GM12878 (cell line): ENCODE results near the gene NUP107. TPM values are rescaled to one million over a fixed set of nuclear protein-coding genes. Genes with fewer than 3 reads are reported as not detected.

Source experiments
- ATAC-seq: fragments of 200-7000 bp; cut with Tn5 transposase; 3 replicates; pipeline ENCODE4 v1.9.1; 2020; ENCODE audit warnings: mild to moderate bottlenecking, moderate library complexity
- BruUV-seq: library from RNA; stranded (reverse); fragments of 400-500 nt; replicated peaks from 2 replicates; lab custom pipeline; 2021; lab: Mats Ljungman, UMichigan
- CTCF ChIA-PET: fragments of 300-600 bp; sonication (Branson Sonifier 250); formaldehyde crosslinking; extraction: SDS; loops from one replicate; lab custom pipeline; 2021; ENCODE audit warnings: inconsistent platforms; lab: Yijun Ruan, JAX
- POLR2A ChIA-PET: fragments of 350-600 bp; formaldehyde crosslinking; extraction: SDS; loops from one replicate; lab custom pipeline; 2021; ENCODE audit warnings: inconsistent platforms; lab: Charles Lee
- RAD21 ChIA-PET: fragments of 300-600 bp; sonication (Branson Sonifier 250); formaldehyde crosslinking; loops from one replicate; lab custom pipeline; 2023; ENCODE audit warnings: antibody characterized with exemption; ENCODE audit not compliant: unreplicated experiment; lab: Charles Lee
- SMC1A ChIA-PET: fragments of 300-600 bp; sonication (Branson Sonifier 250); formaldehyde crosslinking; loops from one replicate; lab custom pipeline; 2023; ENCODE audit not compliant: unreplicated experiment, uncharacterized antibody; lab: Charles Lee
- DNase-seq: peaks from one replicate; pipeline ENCODE4 v3.0.0-alpha.2; 2011; ENCODE audit warnings: low read depth, low spot score
- FAIRE-seq: peaks from 3 replicates; lab custom pipeline; 2011; peaks lifted over from hg19 to GRCh38; lab: Jason Lieb, UNC
- H2AFZ ChIP-seq: 2 replicates; pipeline ENCODE4 v1.6.0; 2011; ENCODE audit warnings: low read depth, low read length, control low read depth; ENCODE audit not compliant: control insufficient read depth
- H3K27ac ChIP-seq: 2 replicates; pipeline ENCODE4 v1.5.1; 2011; ENCODE audit warnings: control low read depth; ENCODE audit not compliant: control insufficient read depth, insufficient read depth
- H3K27me3 ChIP-seq, 2 experiments: replicated peaks in 1 of 2; 2 replicates each; pipeline versions ENCODE4 v1.6.0 to v1.6.1; 2011; ENCODE audit warnings: low read length in 1 of 2; ENCODE audit not compliant: control insufficient read depth in 2 of 2, insufficient read depth in 2 of 2
- H3K36me3 ChIP-seq, 2 experiments: 2 replicates each; pipeline ENCODE4 v1.5.1; 2011; ENCODE audit warnings: low read length in 1 of 2; ENCODE audit not compliant: control insufficient read depth in 2 of 2, insufficient read depth in 2 of 2
- H3K4me1 ChIP-seq: 2 replicates; pipeline ENCODE4 v1.6.1; 2011; ENCODE audit warnings: mild to moderate bottlenecking, low read length, moderate library complexity, mixed read lengths; ENCODE audit not compliant: control insufficient read depth, insufficient read depth
- H3K4me2 ChIP-seq: 2 replicates; pipeline ENCODE4 v1.6.0; 2011; ENCODE audit warnings: control low read depth; ENCODE audit not compliant: control insufficient read depth, insufficient read depth
- H3K4me3 ChIP-seq: fragments of 200-600 bp; sonication (generic); 2 replicates; pipeline ENCODE4 v1.5.1; 2016
- H3K79me2 ChIP-seq: 2 replicates; pipeline ENCODE4 v1.6.0; 2011; ENCODE audit warnings: low read length; ENCODE audit not compliant: control insufficient read depth, insufficient read depth
- H3K9ac ChIP-seq: 2 replicates; pipeline ENCODE4 v1.8.0; 2011; ENCODE audit warnings: low read length, control low read depth, mixed read lengths; ENCODE audit not compliant: control insufficient read depth, insufficient read depth
- H3K9me3 ChIP-seq: replicated peaks from 3 replicates; pipeline ENCODE4 v1.5.1; 2011; ENCODE audit warnings: mild to moderate bottlenecking, low read length; ENCODE audit not compliant: control insufficient read depth, insufficient read depth
- H4K20me1 ChIP-seq: 2 replicates; pipeline ENCODE4 v1.6.0; 2011; ENCODE audit not compliant: control insufficient read depth, insufficient read depth
- BMI1 ChIP-seq: fragments of 450-650 bp; IDR thresholded peaks from 2 replicates; pipeline ENCODE4 v1.6.1; 2016; ENCODE audit warnings: mild to moderate bottlenecking, moderate library complexity, borderline replicate concordance
- E2F4 ChIP-seq: IDR thresholded peaks from 2 replicates; pipeline ENCODE4 v1.6.1; 2012; ENCODE audit warnings: low read depth, low read length, improper control_type of control experiment
- JUND ChIP-seq: IDR thresholded peaks from 2 replicates; pipeline ENCODE4 v1.6.1; 2012; ENCODE audit warnings: low read depth, mild to moderate bottlenecking, low read length, improper control_type of control experiment, moderate library complexity
- MEF2A ChIP-seq: IDR thresholded peaks from 2 replicates; pipeline ENCODE4 v1.6.1; 2011; ENCODE audit warnings: low read depth, mild to moderate bottlenecking, low read length, moderate library complexity; ENCODE audit not compliant: insufficient read depth
- MTA3 ChIP-seq: IDR thresholded peaks from 2 replicates; pipeline ENCODE4 v1.6.1; 2012; ENCODE audit warnings: low read length, inconsistent platforms, borderline replicate concordance
- NR2C1 ChIP-seq: fragments of 450-650 bp; IDR thresholded peaks from 2 replicates; pipeline ENCODE4 v1.6.1; 2017; ENCODE audit warnings: antibody characterized with exemption, mild to moderate bottlenecking, moderate library complexity
- YY1 ChIP-seq: IDR thresholded peaks from 2 replicates; pipeline ENCODE4 v1.6.1; 2011; ENCODE audit warnings: low read depth, mild to moderate bottlenecking, low read length
- WGBS: methylation state at CpG from one replicate; pipeline ENCODE4 v1.1.6; 2016; ENCODE audit warnings: low lambda C conversion rate; ENCODE audit not compliant: insufficient replicate concordance, insufficient coverage; ENCODE audit errors: missing lambda C conversion rate; 5-methylcytosine and 5-hydroxymethylcytosine counted together
- in situ Hi-C: fragments of 300-500 bp; cut with MboI; formaldehyde crosslinking; loops from 9 replicates; pipeline ENCODE4 v1.14.3; 2018; ENCODE audit warnings: mixed read lengths
- intact Hi-C: fragments of 100-400 bp; cut with micrococcal nuclease; formaldehyde crosslinking; loops from one replicate; pipeline ENCODE4 v1.14.2; 2022; ENCODE audit not compliant: unreplicated experiment
- polyA plus RNA-seq, 11 experiments: library from polyadenylated mRNA; depleted of rRNA in 4 of 11; unstranded in 6 of 11; stranded (reverse) in 5 of 11; fragments of >200 nt; fragmentation: Nextera tagmentation in 4 of 11; fragmentation: Illumina TruSeq in 1 of 11; extraction: Ambion mirVana in 4 of 11; extraction: Trizol in 1 of 11; gene quantifications; 1 replicate in 1 of 11; 2 replicates in 10 of 11; pipeline versions ENCODE4 v1.2.1 to v1.2.3, GENCODE V29; 2011 to 2016; ENCODE audit warnings: inconsistent platforms in 2 of 11, missing spikeins in 2 of 11, low read depth in 1 of 11
- total RNA-seq, 4 experiments: library from RNA; depleted of rRNA in 3 of 4; stranded (reverse); fragments of >200 nt in 3 of 4; fragmentation: Illumina TruSeq in 1 of 4; extraction: Trizol in 1 of 4; gene quantifications; 2 replicates each; pipeline versions ENCODE4 v1.2.1 to v1.2.3, GENCODE V29; 2013 to 2021
- TF ChIP-seq, protein P1 (sequence below): fragments of 450-650 bp; IDR thresholded peaks from 2 replicates; pipeline ENCODE4 v1.6.1; 2016; ENCODE audit warnings: mild to moderate bottlenecking
- TF ChIP-seq, protein P2 (sequence below): IDR thresholded peaks from 2 replicates; pipeline ENCODE4 v1.6.1; 2011; ENCODE audit warnings: borderline replicate concordance, low read depth, mild to moderate bottlenecking, moderate library complexity, mixed read lengths, low read length; ENCODE audit not compliant: insufficient read depth; ENCODE audit errors: extremely low read length
- TF ChIP-seq, protein P3 (sequence below): IDR thresholded peaks from 2 replicates; pipeline ENCODE4 v1.6.1; 2012; ENCODE audit warnings: mild to moderate bottlenecking, low read depth, low read length

The NUP107 gene
- total and polyA plus RNA-seq, 10 of the 15 experiments (the other 5 are each of a cell fraction or from before 2014, with no cell fraction given), result 73.4 to 132 (median 92.4) TPM

- TF ChIP-seq, protein P1, sequence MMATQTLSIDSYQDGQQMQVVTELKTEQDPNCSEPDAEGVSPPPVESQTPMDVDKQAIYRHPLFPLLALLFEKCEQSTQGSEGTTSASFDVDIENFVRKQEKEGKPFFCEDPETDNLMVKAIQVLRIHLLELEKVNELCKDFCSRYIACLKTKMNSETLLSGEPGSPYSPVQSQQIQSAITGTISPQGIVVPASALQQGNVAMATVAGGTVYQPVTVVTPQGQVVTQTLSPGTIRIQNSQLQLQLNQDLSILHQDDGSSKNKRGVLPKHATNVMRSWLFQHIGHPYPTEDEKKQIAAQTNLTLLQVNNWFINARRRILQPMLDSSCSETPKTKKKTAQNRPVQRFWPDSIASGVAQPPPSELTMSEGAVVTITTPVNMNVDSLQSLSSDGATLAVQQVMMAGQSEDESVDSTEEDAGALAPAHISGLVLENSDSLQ, result no peak
- TF ChIP-seq BMI1 (no peak), JUND (no peak), MEF2A (no peak), E2F4 (no peak), NR2C1 (no peak), YY1 (no peak)
- TF ChIP-seq, protein P2, sequence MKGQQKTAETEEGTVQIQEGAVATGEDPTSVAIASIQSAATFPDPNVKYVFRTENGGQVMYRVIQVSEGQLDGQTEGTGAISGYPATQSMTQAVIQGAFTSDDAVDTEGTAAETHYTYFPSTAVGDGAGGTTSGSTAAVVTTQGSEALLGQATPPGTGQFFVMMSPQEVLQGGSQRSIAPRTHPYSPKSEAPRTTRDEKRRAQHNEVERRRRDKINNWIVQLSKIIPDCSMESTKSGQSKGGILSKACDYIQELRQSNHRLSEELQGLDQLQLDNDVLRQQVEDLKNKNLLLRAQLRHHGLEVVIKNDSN, result no peak
These were observed 75.3 kb downstream of the NUP107 start (continued) for GRCh38 chr12:68761901-68762630.

DNA sequence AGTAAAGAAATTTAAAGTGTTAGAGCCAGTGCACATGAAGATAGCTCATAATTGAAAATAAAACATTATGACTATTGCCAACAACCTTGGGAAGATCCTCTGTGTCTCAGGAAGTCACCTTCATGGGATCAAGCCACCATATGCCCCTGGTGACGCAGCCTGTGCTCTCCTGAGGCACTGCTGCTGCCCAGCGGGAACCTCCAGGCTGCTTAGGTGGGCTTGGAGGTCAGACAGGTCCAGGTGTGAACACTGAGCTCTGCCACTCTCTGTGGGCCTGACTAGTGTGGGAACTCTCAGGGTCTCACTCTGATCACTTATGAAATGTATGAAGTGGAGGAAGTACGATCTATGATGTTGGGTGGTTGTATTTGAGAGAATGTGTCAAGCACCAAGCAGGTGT, 75.9 kb downstream of the NUP107 start:
- Histone ChIP-seq H3K27me3 (no peaks in the 10 kb centered on the region), H3K27ac (no peak overlapping the region), H3K79me2 (no peaks in the 10 kb centered on the region), H3K9me3 (no peaks in the 10 kb centered on the region), H2AFZ (no peak overlapping the region), H3K36me3 (peaks cover 0 to 3% of the 10 kb centered on the region in 2 experiments; a peak in 1 of 4 replicates), H3K9ac (no peak overlapping the region), H3K4me2 (no peak overlapping the region), H4K20me1 (no peaks in the 10 kb centered on the region), H3K4me3 (no peak overlapping the region), H3K4me1 (no peaks in the 10 kb centered on the region)
- in situ Hi-C loops, result no loop called here
- TSS peak; percentile 38 for BruUV-seq
- ChIA-PET POLR2A (interaction anchor here (0.6 to 1.1 kb wide), 2 partner anchors 14 to 201 kb away, joined by 3 to 4 read pairs; no protein-coding TSS in a partner anchor), RAD21 (no interaction called here), CTCF (interaction anchor here (1.0 kb wide), 1 partner anchor 9 kb away, joined by 4 read pairs; no protein-coding TSS in a partner anchor), SMC1A (interaction anchor here (1.7 kb wide), 1 partner anchor 11 kb away, joined by 6 read pairs; no protein-coding TSS in a partner anchor)
- FAIRE-seq, result no peak
- intact Hi-C loops, result no loop called here
- no peak for TF ChIP-seq MTA3
- TF ChIP-seq, protein P3, sequence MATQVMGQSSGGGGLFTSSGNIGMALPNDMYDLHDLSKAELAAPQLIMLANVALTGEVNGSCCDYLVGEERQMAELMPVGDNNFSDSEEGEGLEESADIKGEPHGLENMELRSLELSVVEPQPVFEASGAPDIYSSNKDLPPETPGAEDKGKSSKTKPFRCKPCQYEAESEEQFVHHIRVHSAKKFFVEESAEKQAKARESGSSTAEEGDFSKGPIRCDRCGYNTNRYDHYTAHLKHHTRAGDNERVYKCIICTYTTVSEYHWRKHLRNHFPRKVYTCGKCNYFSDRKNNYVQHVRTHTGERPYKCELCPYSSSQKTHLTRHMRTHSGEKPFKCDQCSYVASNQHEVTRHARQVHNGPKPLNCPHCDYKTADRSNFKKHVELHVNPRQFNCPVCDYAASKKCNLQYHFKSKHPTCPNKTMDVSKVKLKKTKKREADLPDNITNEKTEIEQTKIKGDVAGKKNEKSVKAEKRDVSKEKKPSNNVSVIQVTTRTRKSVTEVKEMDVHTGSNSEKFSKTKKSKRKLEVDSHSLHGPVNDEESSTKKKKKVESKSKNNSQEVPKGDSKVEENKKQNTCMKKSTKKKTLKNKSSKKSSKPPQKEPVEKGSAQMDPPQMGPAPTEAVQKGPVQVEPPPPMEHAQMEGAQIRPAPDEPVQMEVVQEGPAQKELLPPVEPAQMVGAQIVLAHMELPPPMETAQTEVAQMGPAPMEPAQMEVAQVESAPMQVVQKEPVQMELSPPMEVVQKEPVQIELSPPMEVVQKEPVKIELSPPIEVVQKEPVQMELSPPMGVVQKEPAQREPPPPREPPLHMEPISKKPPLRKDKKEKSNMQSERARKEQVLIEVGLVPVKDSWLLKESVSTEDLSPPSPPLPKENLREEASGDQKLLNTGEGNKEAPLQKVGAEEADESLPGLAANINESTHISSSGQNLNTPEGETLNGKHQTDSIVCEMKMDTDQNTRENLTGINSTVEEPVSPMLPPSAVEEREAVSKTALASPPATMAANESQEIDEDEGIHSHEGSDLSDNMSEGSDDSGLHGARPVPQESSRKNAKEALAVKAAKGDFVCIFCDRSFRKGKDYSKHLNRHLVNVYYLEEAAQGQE, result no peak
- WGBS, result 96% methylated on average over 3 of the region's 3 CpGs
- DNase-seq, result no peak
- ATAC-seq, result no peak
